Measurements from ENCODE around the gene MDM2. TPM values are rescaled to one million over a fixed set of nuclear protein-coding genes. Genes with fewer than 3 reads are reported as not detected.

The MDM2 gene
- polyA plus RNA-seq, 2 of the 4 experiments (the other 2 are of a cell fraction), result 40.3 to 96.4 TPM

DNA sequence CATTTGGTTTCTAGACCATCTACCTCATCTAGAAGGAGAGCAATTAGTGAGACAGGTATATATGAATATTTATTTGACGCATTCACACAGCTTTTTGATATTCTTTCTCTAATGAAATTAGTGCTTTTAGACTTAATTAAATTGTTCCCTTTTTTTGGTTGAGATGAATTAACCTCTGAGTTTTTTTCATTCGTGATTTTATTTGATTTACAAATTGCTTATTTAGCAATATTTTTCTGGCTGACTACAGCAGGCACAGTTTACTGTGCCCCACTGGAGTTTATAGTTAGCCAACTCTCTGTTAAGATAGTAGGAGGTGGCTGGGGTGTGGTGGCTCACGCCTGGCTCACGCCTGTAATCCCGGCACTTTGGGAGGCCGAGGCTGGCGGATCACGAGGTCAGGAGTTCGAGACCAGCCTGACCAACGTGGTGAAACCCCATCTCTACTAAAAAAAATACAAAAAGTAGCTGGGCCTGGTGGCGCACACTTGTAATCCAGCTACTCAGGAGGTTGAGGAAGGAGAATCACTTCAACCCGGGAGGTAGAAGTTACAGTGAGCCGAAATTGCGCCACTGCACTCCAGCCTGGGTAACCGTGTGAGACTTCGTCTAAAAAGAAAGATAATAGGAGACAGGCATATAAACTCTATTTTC, 16.7 kb downstream of the MDM2 start:
- peaks cover 12% of the 10 kb centered on the region; the same call in 2 of the 3 replicates for H3K4me1 ChIP-seq
- no peak overlapping the region for H3K4me2 ChIP-seq
- FAIRE-seq (no peak), DNase-seq (ENCODE audit: low read depth in 1 of 2, low spot score in 1 of 2) (no peak), ATAC-seq (no peak)
- 93% methylated on average over 16 of the region's 16 CpGs for whole genome bisulfite sequencing (ENCODE audit: missing lambda C conversion rate)
- ChIA-PET CTCF (no interaction called here), POLR2A (no interaction called here)
- H3K9me3 ChIP-seq, result no peaks in the 10 kb centered on the region
- no peak overlapping the region for H3K27ac ChIP-seq
- TF ChIP-seq TP53 (CRISPR knock-in tag; IDR thresholded peaks at IDR 0.05) (no peak), RNF2 (IDR thresholded peaks at IDR 0.05; ENCODE audit: borderline replicate concordance, low read depth) (no peak), MAFK (IDR thresholded peaks at IDR 0.05; ENCODE audit: partially characterized antibody) (peak; percentile 91)
- no peak overlapping the region for H3K4me3 ChIP-seq

DNA sequence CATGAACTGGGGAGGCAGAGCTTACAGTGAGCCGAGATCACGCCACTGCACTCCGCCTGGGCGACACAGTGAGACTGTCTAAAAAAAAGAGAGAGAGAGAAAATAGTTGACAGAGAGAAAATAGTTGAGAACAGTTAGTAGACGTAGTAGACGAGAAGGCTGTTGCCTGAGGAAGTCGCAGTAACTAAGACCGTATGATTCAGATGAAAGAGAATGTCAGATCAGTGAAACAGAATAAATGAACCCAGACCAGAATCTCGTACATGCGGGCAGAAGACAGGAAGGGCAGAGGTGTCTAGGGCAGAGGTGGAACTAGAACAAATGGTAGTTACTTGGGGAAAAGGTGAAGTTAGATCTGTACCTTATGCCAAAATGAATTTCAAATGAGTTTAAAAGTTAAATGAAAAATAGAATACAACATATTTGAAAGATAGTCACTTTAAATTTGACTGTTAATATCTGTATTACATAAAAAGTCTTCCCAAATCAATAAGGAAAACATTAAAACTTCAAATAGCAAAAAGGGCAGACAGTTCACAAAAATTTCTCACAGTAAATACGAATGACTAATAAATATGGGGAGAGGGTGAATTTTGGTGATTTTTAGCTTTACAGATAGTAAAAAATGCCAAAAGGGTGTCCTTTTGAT, 17.7 kb downstream of the MDM2 start:
- ATAC-seq (no peak), FAIRE-seq (no peak), DNase-seq (ENCODE audit: low read depth in 1 of 2, low spot score in 1 of 2) (no peak)
- Histone ChIP-seq H3K9me3 (no peaks in the 10 kb centered on the region), H3K4me1 (peaks cover 12% of the 10 kb centered on the region; the same call in 2 of the 3 replicates), H3K4me3 (no peak overlapping the region), H3K27ac (no peak overlapping the region), H3K4me2 (no peak overlapping the region)
- ChIA-PET POLR2A (interaction anchor here (0.7 to 1.1 kb wide), 2 partner anchors 17 to 85 kb away, joined by 3 to 4 read pairs; no protein-coding TSS in a partner anchor), CTCF (no interaction called here)
- TF ChIP-seq FOSL2 (IDR thresholded peaks at IDR 0.05), result no peak
- no peak for TF ChIP-seq FOSL2 (CRISPR knock-in tag; IDR thresholded peaks at IDR 0.05)
- no peak for TF ChIP-seq NR3C1 (IDR thresholded peaks at IDR 0.05)
- TF ChIP-seq, protein P1, sequence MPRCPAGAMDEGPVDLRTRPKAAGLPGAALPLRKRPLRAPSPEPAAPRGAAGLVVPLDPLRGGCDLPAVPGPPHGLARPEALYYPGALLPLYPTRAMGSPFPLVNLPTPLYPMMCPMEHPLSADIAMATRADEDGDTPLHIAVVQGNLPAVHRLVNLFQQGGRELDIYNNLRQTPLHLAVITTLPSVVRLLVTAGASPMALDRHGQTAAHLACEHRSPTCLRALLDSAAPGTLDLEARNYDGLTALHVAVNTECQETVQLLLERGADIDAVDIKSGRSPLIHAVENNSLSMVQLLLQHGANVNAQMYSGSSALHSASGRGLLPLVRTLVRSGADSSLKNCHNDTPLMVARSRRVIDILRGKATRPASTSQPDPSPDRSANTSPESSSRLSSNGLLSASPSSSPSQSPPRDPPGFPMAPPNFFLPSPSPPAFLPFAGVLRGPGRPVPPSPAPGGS (IDR thresholded peaks at IDR 0.05), result no peak
- TF ChIP-seq, protein P2, sequence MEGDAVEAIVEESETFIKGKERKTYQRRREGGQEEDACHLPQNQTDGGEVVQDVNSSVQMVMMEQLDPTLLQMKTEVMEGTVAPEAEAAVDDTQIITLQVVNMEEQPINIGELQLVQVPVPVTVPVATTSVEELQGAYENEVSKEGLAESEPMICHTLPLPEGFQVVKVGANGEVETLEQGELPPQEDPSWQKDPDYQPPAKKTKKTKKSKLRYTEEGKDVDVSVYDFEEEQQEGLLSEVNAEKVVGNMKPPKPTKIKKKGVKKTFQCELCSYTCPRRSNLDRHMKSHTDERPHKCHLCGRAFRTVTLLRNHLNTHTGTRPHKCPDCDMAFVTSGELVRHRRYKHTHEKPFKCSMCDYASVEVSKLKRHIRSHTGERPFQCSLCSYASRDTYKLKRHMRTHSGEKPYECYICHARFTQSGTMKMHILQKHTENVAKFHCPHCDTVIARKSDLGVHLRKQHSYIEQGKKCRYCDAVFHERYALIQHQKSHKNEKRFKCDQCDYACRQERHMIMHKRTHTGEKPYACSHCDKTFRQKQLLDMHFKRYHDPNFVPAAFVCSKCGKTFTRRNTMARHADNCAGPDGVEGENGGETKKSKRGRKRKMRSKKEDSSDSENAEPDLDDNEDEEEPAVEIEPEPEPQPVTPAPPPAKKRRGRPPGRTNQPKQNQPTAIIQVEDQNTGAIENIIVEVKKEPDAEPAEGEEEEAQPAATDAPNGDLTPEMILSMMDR (IDR thresholded peaks at IDR 0.05), result no peak
- TF ChIP-seq HDAC2 (IDR thresholded peaks at IDR 0.05), result no peak
- TF ChIP-seq CBX8 (IDR thresholded peaks at IDR 0.05), result no peak
- TF ChIP-seq, protein P3, sequence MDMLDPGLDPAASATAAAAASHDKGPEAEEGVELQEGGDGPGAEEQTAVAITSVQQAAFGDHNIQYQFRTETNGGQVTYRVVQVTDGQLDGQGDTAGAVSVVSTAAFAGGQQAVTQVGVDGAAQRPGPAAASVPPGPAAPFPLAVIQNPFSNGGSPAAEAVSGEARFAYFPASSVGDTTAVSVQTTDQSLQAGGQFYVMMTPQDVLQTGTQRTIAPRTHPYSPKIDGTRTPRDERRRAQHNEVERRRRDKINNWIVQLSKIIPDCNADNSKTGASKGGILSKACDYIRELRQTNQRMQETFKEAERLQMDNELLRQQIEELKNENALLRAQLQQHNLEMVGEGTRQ (IDR thresholded peaks at IDR 0.05), result no peak
- TF ChIP-seq ZNF302 (CRISPR knock-in tag; IDR thresholded peaks at IDR 0.05), result no peak
- no peak for TF ChIP-seq TP53 (CRISPR knock-in tag; IDR thresholded peaks at IDR 0.05)
- WGBS (ENCODE audit: missing lambda C conversion rate), result 91% methylated on average over 11 of the region's 11 CpGs

DNA sequence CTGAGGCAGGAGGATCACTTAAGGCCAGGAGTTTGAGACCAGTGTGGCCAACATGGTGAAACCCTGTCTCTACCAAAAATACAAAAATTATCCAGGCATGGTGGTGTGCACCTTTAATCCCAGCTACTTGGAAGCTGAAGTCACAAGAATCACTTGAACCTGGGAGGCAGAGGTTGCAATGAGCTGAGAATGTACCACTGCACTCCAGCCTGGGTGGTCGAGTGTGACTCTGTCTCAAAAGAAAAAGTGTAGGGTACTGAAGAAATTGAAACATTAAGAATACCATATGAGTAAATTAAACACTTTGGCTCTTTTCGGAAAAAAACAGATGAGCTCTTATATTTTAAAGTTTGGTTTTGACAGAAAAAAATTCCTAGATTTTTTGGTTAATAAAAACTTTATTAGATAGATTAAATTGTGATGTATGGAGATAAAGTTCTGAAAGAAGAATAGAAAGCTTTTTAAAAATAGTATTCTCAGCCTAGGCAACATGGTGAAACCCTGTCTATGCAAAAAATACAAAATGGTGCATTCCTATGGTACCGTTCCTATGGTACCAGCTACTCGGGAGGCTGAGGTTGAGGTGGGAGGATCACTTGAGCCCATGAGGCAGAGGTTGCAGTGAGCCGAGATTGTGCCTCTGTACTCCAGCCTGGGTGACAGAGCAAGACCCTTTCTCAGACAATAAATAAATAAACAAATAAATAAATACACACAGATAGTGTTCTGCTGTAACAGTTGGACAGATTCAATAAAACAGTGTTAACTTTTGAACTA, 20.1 kb downstream of the MDM2 start:
- H3K4me1 ChIP-seq, result peaks cover 12% of the 10 kb centered on the region; the same call in 2 of the 3 replicates
- FAIRE-seq, result no peak
- no peak for DNase-seq (ENCODE audit: low read depth in 1 of 2, low spot score in 1 of 2)
- no peaks in the 10 kb centered on the region for H3K9me3 ChIP-seq
- H3K27ac ChIP-seq, result no peak overlapping the region
- no peak overlapping the region for H3K4me3 ChIP-seq
- CTCF ChIA-PET, result interaction anchor here (2.5 kb wide), 1 partner anchor 19 kb away, joined by 7 read pairs; the partner anchor contains the start of gene MDM2
- POLR2A ChIA-PET, result interaction anchor here (0.7 to 1.8 kb wide), 2 partner anchors 12 to 82 kb away, joined by 5 to 6 read pairs; partner anchors contain the start of gene SLC35E3
- no peak overlapping the region for H3K4me2 ChIP-seq
- WGBS (ENCODE audit: missing lambda C conversion rate), result 94% methylated on average over 5 of the region's 5 CpGs
- no peak for ATAC-seq
- TF ChIP-seq SMC3 (IDR thresholded peaks at IDR 0.05) (no peak), KDM1A (IDR thresholded peaks at IDR 0.05; ENCODE audit: low read depth) (no peak), HOXB13 (CRISPR knock-in tag; IDR thresholded peaks at IDR 0.05; ENCODE audit: low read depth) (no peak), EP300 (IDR thresholded peaks at IDR 0.05) (no peak), ZFP36 (IDR thresholded peaks at IDR 0.05; ENCODE audit: borderline replicate concordance, partially characterized antibody) (no peak), ESRRA (IDR thresholded peaks at IDR 0.05; ENCODE audit: borderline replicate concordance, low read length) (no peak), JUN (IDR thresholded peaks at IDR 0.05) (no peak), CHD4 (IDR thresholded peaks at IDR 0.05; ENCODE audit: borderline replicate concordance) (no peak), MAFK (IDR thresholded peaks at IDR 0.05; ENCODE audit: partially characterized antibody) (no peak), NFE2L2 (conservative IDR thresholded peaks at IDR 0.05; ENCODE audit: low read length) (no peak), FOXS1 (CRISPR knock-in tag; IDR thresholded peaks at IDR 0.05) (no peak), FOSB (CRISPR knock-in tag; IDR thresholded peaks at IDR 0.05) (no peak), MAZ (IDR thresholded peaks at IDR 0.05; ENCODE audit: borderline replicate concordance, low read depth, low read length) (no peak), KDM5A (IDR thresholded peaks at IDR 0.05) (no peak), HEYL (CRISPR knock-in tag; IDR thresholded peaks at IDR 0.05) (no peak), SREBF2 (IDR thresholded peaks at IDR 0.05) (no peak)
- TF ChIP-seq, protein P3 (IDR thresholded peaks at IDR 0.05), result no peak
